Right kidney (tissue), 1 donor: Measurements from ENCODE around the gene SMG9.

Source experiments
- DNase-seq: peaks from one replicate; pipeline ENCODE4 v3.0.0-alpha.2; 2016

Gene SMG9

GRCh38 chr19:43723588-43723987 lies 31.2 kb downstream of the SMG9 start:
- no peak for DNase-seq

DNA sequence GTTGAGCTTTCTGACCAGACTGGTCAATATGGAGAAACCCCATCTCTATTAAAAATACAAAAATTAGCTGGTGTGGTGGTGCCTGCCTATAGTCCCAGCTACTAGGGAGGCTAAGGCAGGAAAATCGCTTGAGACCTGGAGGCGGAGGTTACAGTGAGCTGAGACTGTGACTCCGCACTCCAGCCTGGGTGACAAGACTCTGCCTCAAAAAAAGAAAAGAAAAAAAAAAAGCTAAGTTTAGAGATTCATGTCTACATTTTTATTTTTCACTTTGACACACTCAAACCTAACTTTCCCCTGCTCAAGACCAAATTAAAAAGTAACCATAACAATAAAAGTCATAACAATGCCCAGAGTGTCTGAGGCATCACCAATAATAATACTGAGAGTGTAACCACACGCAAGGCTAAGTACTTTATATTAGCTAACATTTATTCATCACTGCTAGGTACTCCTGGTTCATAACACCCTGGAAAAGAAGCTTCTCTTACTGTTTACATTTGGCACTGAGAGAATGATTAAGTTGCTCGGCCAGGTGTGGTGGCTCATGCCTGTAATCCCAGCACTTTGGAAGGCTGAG lies 33.2 kb downstream of the SMG9 start:
- no peak for DNase-seq

GRCh38 chr19:43720936-43721335 lies 33.8 kb downstream of the SMG9 start:
- no peak for DNase-seq

GRCh38 chr19:43719918-43720317 lies 34.8 kb downstream of the SMG9 start:
- DNase-seq = no peak

DNA sequence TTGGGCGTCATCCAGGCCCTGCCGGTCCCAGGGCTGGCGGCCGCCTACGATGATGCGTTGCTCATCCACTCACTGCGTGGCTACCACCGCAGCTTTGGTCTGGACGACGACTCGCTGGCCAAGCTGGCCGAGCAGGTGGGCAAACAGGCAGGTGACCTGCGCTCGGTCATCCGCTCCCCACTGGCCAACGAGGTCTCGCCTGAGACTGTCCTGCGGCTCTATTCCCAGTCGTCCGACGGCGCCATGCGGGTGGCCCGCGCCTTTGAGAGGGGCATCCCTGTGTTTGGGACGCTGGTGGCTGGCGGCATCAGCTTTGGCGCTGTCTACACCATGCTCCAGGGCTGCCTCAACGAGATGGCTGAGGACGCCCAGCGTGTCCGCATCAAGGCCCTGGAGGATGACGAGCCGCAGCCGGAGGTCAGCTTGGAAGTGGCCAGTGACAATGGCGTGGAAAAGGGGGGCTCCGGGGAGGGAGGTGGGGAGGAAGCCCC lies 35.3 kb downstream of the SMG9 start:
- no peak for DNase-seq

DNA sequence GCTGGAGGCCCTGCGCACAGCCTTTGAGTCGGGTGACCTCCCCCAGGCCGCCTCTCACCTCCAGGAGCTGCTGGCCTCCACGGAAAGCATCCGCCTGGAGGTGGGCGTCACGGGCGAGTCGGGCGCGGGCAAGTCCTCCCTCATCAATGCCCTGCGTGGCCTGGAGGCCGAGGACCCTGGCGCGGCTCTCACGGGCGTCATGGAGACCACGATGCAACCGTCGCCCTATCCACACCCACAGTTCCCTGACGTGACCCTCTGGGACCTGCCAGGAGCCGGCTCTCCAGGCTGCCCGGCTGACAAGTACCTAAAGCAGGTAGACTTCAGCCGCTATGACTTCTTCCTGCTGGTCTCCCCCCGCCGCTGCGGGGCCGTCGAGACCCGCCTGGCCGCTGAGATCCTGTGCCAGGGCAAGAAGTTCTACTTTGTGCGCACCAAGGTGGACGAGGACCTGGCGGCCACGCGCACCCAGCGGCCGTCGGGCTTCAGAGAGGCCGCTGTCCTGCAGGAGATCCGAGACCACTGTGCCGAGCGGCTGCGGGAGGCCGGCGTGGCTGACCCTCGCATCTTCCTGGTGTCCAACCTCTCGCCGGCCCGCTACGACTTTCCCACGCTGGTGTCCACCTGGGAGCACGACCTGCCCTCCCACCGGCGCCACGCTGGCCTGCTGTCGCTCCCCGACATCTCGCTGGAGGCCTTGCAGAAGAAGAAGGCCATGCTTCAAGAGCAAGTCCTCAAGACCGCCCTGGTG lies 36.0 kb downstream of the SMG9 start:
- DNase-seq = no peak

GRCh38 chr19:43715776-43716175 lies 39.0 kb downstream of the SMG9 start, which contains the start of gene IRGC:
Gene IRGC (plus strand): TSS chr19:43716076. CDS start chr19:43718559, 2,483 bp downstream.
- no peak for DNase-seq

GRCh38 chr19:43713208-43713607 lies 41.6 kb downstream of the SMG9 start:
- no peak for DNase-seq

GRCh38 chr19:43711751-43712355 lies 42.9 kb downstream of the SMG9 start:
- no peak for DNase-seq

- no peak for DNase-seq
Measured at GRCh38 chr19:43708716-43709115, 46.0 kb downstream of the SMG9 start.

- DNase-seq = no peak
Measured at GRCh38 chr19:43707158-43707712, 47.5 kb downstream of the SMG9 start.

GRCh38 chr19:43705729-43706128 lies 49.0 kb downstream of the SMG9 start:
- DNase-seq = no peak

GRCh38 chr19:43704002-43704705 lies 50.6 kb downstream of the SMG9 start:
- DNase-seq = no peak

DNA sequence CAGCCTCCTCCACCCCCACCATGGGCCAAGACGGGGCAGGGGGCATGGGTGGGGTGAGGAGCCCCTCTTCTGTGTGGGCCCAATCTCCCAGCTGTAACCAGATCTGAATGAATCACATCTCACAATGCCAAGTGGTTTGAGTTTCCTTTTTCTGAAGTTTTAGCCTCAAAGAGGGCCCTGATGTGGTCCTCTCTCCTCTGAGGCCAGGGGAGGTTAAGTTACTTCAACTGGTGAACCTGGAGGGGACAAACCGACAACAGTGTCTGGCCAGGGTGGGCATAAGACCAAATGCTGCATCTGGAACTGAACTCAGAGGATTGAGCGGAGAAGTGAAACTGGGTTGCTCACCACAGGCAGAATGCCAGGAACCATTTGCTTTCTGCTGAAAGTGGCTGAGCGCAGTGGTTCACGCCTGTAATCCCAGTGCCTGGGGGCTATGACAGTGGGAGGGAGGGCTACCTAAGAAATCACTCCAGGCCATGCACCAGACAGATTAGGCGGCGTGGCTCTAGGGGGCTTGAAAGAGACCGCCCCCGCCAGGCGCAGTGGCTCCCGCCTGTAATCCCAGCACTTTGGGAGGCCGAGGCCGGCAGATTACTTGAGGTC lies 54.3 kb downstream of the SMG9 start:
- DNase-seq = no peak

DNA sequence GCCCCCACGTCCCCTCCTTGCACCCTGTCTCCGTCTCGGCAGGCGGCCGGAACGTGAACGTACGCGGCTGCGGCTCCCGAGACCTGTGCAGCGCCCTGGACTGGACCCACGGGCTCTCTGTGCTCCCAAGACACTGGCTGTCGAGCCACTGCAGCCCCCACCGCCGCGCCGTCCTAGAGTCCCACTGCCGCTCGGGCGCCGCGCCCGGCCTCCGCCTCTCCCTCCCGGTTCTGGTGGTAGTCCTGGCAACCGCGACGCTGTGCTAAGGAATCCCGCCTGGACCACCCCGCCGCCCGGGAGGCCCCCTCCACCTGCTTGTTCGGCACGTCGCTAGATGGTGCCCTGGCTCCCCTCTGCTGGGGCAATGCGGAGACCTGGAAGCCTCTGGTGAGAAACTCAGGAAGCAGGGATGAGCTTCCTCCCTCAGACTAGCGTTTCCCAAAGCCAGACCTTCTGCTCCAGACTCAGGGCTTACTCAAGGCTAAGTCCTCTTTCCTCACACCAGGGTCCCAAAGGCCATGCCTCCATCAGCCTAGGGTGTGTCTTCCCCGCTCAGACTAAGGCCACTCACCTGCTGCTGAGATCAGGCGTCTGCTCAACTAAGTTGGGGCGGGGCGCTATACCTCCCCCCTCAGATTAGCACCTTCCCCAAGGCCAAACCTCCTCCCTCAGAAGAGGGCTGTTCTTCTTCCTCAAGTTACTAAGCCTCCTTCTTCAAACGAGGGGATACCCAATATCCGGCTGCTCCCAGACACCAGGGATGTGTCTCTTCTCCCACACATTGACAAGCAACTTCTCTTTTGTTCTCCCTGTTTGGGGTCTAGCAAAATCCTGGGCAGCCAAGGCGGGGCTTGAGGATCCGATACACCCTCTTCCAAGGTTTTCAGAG lies 55.0 kb downstream of the SMG9 start:
- DNase-seq = peak; percentile 38

DNA sequence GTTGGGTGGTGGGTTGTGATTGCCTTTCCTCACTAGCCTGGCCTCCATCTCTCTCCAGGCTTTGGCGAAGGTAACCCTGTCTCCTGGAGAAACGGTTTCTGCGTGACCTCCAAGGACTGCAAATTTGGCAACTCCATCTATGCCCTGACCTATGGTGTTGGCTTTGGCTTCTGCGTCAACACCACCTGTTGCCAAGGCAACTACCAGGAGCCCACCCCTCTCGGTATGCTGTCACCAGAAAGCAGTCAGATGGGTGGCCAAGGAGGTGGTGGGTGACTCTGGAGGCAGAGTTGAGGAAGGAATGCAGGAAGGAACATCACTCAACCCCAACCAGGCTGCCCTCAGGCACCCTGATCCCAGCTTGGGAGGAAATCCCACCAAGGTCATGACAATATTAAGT lies 57.5 kb downstream of the SMG9 start:
- DNase-seq = no peak

GRCh38 chr19:43695985-43696704 lies 58.6 kb downstream of the SMG9 start:
- no peak for DNase-seq

GRCh38 chr19:43694553-43694952 lies 60.2 kb downstream of the SMG9 start:
- DNase-seq = no peak

DNA sequence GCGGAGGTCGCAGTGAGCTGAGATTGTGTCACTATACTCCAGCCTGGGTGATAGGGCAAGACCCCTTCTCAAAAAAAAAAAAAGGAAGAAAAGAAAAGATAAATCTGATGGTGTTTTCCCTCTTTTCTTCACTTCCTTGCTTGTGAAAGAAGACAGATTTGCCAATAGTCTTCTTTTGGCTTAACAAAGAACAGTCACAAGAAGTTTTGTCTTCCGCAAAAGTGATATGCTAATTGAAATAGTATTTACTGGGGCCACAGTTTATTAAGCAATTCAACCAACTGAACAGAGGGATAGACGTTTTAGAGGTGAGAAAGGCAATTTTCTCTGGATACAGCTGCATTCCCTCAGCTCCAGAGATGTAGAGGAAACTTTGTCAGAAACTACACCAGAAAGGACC lies 61.9 kb downstream of the SMG9 start:
- no peak for DNase-seq

DNA sequence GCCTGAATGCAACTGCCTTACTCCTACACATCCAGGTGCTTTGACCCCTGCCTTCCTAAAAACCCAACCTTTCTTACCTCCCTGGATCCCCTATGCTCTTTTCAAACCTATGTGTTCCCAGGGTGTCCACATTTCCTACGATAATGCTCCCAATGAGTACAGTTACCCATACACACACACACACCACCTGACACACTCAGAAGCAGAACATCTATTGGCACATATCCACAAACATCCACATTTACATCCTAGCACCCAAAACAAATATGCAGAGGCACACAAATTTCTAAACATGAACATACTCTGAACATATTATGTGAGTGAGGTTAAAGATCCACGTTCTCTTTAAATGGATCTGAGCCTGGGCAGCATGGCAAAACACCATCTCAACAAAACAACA lies 62.4 kb downstream of the SMG9 start:
- DNase-seq = no peak
